Anterior cingulate cortex (tissue), 58 donors: ENCODE data around the gene SYN1.
"Not testable (repeated sequence)": the region's sequence is repeated elsewhere in the genome, so short reads cannot be mapped to it uniquely, and the experiment has no call there.

Experiments
- DNase-seq, 58 donors: peaks; one replicate each; lab custom pipeline; 2025; lab: John Stamatoyannopoulos, UW

SYN1 gene

GRCh38 chrX:47603125-47603524 lies 16.5 kb downstream of the SYN1 start:
- not testable (repeated sequence) for DNase-seq

DNA sequence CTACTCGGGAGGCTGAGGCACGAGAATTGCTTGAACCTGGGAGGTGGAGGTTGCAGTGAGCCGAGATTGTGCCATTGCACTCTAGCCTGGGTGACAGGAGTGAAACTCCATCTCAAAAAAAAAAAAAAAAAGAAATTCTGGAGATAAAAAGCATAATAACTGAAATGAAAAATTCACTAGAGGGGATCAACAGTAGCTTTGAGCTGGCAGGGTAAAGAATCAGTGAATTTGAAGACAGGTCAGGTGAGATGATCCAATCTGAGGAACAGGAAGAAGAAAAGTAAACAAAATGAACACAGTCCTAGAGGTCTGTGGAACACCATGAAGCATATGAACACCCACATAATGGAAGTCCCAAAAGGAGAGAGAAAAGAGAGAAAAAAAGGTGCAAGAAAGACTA lies 22.4 kb downstream of the SYN1 start:
- no peak for DNase-seq

DNA sequence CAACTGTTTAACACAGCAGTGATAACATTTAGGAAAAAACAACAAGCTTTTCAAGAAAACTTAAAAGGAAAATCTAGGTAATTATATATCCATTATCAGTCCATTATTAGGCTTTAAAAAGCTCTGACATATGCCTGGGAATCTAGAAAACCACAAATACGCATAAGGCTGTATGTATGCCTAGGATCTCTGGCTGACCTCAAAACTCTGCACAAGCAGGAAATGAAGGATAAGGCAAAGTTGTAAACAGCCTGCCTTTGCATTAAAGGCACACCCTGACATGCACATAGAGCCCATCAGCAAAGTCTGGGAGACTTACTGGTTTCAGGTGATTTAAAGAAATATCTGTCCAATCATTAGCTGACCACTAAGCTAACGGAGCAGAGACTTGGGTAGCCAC lies 23.4 kb downstream of the SYN1 start:
- no peak for DNase-seq

GRCh38 chrX:47595716-47596251 lies 23.9 kb downstream of the SYN1 start:
- no peak for DNase-seq

- no peak for DNase-seq
Observed at GRCh38 chrX:47593522-47593921, 26.1 kb downstream of the SYN1 start.

- DNase-seq, result no peak
Observed at GRCh38 chrX:47590984-47591383, 28.7 kb downstream of the SYN1 start.

- DNase-seq, result no peak
Observed at GRCh38 chrX:47587906-47588735, 31.5 kb downstream of the SYN1 start.

DNA sequence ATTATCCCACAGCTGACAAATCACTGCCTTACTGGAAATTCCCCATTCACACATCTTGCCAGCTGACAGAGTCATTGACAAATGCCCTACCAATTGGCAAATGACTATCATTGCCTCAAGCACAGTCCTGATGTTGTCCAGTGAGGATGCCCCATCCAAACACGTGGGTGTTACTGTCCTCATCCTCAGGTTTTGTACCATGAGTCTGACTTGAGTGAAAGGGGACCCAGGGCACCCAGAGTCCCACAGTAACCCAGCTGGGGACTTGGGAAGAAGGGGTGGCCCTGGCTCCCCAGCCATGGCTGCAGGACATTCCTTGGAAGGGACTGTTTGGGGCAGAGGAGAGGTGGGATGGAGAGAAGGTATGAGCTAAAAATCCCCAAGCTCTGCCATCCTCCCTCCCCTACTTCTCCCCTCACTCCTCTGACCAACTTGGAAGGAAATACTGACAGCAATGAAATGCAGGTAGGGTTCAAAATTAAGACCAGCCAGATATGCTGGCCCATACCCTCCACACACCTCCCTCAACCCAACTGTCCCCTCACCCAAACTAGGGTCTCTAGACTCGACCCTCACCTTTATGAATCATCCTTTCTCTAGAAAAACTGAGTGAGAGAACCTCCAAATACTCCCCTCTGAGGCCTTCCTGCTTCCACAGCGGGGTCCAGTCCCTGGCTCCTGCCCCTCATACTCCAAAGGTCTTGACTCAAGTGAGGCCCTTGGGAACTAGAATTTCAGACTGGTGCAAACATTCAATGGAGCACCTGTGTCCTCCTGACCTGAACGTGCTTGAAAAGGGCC lies 32.4 kb downstream of the SYN1 start:
- no peak for DNase-seq

- no peak for DNase-seq
Observed at GRCh38 chrX:47586043-47586787, 33.4 kb downstream of the SYN1 start.

DNA sequence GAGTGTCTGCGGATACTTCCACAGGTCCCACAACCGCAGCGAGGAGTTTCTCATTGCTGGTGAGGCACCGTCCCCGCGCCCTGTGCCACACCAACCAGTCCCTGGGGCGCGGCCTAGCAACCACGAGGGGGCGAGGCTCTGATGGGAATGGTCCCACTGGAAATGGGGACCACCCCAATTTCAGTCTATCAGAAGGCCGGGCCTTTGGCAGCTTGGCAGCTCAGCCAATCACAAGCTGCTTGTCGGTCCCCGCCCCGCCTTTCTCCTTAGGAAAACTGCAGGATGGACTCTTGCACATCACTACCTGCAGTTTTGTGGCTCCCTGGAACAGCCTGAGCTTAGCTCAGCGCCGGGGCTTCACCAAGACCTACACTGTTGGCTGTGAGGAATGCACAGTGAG lies 34.4 kb downstream of the SYN1 start:
- no peak for DNase-seq

DNA sequence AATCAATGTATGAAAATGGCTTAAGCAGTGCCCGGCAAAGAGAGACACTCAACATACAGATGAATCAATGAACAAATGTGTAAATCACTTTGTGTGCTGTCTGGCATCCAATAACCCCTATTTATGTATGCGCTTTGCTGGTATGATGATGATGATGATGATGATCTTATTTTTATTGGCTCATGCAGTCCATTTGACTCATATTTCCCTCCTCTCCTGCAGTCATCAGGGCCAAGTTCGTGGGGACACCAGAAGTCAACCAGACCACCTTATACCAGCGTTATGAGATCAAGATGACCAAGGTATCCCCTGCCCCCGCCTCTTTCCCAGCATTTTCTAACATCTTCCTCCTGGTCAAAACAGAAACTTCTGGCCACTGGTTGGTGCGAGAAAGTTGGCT lies 34.9 kb downstream of the SYN1 start:
- no peak for DNase-seq

- no peak for DNase-seq
Observed at GRCh38 chrX:47583240-47583861, 36.3 kb downstream of the SYN1 start.

DNA sequence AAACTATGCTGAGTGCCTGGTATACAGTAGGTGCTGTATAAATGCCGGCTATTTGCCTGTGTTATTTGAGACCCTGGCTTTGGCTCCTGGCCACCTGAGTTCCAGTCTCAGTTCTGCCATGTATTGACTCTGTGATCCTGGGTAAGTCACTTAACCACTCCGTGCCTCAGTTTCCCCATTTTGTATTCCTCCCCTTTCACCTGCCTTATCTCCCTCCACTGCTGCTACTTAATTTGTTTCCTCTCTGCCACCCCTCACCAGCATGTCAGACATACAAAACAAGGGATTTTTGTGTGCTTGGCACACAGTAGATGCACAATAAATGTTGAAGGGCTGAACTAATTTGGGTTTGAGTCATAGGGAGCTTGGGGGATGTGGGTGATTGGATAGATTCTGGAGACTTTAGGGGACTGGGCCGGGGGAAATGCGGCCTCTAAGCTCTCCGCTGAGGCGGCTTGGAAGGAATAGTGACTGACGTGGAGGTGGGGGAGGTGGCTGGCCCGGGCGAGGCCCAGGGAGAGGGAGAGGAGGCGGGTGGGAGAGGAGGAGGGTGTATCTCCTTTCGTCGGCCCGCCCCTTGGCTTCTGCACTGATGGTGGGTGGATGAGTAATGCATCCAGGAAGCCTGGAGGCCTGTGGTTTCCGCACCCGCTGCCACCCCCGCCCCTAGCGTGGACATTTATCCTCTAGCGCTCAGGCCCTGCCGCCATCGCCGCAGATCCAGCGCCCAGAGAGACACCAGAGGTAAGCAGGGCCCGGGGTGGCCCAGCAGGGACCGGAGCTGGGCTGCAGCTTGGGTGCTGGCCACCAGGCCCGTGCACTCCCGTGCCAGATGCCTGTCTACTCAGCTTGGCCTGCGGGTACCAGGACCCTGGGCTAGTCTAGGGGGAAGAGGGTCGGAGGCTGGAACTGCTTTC lies 37.7 kb downstream of the SYN1 start, which contains the start of gene TIMP1:
TIMP1 (plus strand) TSS at position 706 of the 917 bp plus-strand sequence. CDS start 980 bp downstream, outside the sequence.
- peak in 44 of 58 donors; percentile 3 to 68 (median 34) for DNase-seq

DNA sequence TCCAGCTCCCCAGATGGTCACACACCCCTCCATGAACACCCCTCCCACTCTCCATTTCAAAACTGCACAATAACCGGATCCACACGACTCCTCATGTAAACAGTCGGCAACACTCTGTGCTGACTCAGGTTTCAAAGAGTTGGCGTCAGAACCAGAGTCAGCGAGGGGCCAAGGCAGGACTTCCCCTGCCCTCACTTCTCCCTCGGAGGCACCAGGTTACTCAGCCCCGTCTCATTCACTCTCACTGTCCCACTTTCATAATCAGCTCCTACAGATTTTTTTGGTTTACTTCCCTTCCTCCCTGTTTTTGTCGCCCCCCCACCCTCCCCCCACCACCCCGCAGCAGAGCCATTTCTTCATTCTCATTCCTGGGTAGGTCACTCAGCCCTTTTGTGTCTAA lies 40.1 kb downstream of the SYN1 start:
- no peak for DNase-seq

GRCh38 chrX:47578692-47579091 lies 41.0 kb downstream of the SYN1 start:
- DNase-seq, result no peak

DNA sequence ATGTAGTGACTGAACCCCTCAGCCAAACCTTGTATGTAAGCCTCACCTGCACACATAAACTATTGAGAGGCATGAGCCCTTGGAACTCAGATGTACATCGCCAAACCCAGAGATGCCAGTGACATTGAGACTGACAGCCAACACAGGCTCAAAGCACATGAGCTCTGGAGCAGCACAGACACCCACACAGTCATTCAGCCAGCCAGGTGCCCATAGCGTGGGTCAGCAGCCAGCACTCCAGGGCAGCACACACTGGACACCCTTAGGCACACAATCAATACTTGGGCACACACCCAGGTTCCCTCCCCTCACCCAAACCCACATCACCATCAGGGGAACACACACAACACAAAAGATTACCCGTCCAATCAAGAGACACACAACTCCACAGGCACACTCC lies 41.8 kb downstream of the SYN1 start:
- no peak for DNase-seq

DNA sequence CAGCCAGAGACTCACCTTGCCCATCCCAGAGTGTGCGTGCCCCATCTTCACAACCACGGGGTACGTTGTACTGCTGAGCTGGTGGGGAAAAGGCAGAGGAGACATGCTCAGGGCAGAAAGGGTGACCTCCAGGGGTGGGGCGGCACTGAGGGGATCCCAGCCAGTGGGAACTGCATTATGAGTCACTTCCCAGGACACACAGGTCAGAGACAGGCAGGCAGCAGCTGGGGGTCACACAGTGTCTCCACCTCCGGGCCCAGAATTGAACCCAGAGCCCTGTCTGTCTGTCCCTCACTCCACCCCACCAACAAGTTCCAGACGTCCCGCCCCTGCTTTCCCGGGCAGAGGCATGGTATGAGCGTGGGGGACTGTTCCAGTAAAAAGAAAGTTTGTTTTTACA lies 42.2 kb downstream of the SYN1 start:
- DNase-seq, result no peak

- DNase-seq, result no peak
Observed at GRCh38 chrX:47576021-47576898, 43.4 kb downstream of the SYN1 start.
